ENCODE measurements around the gene SERPINH1. TPM values are rescaled to one million over a fixed set of nuclear protein-coding genes. Genes with fewer than 3 reads are reported as not detected.

The SERPINH1 gene
- total RNA-seq, 1 experiment from 2014 or later: 89.8 TPM

DNA sequence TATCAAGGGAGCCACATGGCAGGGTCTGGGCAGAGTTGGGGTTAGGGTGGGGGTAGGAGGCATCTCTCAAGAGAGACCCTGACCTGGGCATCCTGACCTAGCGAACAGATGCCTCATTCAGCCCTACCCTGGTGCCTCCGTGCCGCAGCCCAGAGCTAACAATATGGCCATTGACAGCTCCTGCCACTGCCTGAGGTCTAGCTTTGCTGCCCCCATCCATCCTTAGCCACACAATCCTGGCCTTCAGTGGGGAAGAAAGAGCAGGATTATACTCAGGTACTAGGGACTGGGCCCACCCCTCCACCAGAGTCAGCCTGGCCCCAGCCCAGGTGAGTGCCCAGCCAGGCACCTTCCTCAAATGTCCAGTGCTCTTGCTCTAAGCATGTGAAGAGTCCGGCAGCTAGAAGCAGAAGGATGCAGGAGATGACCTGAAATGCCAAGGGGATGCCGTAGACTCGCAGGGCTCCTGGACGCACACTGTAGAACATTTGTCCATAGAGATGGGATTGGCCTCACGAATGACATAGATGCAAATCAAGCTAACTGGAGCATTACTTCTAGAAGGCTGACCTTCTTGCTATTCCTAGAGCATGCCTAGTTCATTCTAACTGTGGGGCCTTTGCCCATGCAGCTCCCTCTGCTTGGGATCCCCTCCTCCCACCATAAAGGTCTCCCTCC, 13.3 kb upstream of the SERPINH1 start:
- Histone ChIP-seq H3K27me3 (ENCODE audit: control insufficient read depth, insufficient read depth, low read length) (no peaks in the 10 kb centered on the region), H3K4me1 (ENCODE audit: control insufficient read depth, insufficient read depth, low read length) (no peaks in the 10 kb centered on the region), H3K9me3 (ENCODE audit: control insufficient read depth, insufficient read depth, low read depth, low read length) (no peaks in the 10 kb centered on the region), H3K36me3 (ENCODE audit: control insufficient read depth, insufficient read depth, low read length) (no peaks in the 10 kb centered on the region), H3K27ac (ENCODE audit: low read length) (no peak overlapping the region), H3K4me3 (ENCODE audit: low read depth in 2 of 2, low read length in 2 of 2) (no peak overlapping the region)
- BruUV-seq (replicated peaks): no TSS peak
- no peak for ATAC-seq
- ChIA-PET POLR2A (no interaction called here), CTCF (interaction anchor here (0.6 to 0.9 kb wide), 2 partner anchors 11 to 220 kb away, joined by 3 to 8 read pairs; no protein-coding TSS in a partner anchor)
- TF ChIP-seq POLR2AphosphoS5 (IDR thresholded peaks at IDR 0.05; ENCODE audit: low read depth, low read length) (no peak), REST (IDR thresholded peaks at IDR 0.05; ENCODE audit: insufficient read depth in 1 of 2, low read depth in 2 of 2, low read length in 1 of 2) (no peak), TCF7L2 (IDR thresholded peaks at IDR 0.05; ENCODE audit: low read depth, low read length) (no peak), CTCF (IDR thresholded peaks at IDR 0.05) (no peak), SIN3A (IDR thresholded peaks at IDR 0.05; ENCODE audit: borderline replicate concordance, insufficient read depth, low read depth, low read length) (no peak)
- no peak for DNase-seq (ENCODE audit: low read depth, low spot score)
- in situ Hi-C loops (cut with HindIII; ENCODE audit: low pct_unique_long_range_greater_than_20kb, low sequenced_read_pairs): no loop called here
- intact Hi-C loops (cut with micrococcal nuclease; ENCODE audit: unreplicated experiment): no loop called here

DNA sequence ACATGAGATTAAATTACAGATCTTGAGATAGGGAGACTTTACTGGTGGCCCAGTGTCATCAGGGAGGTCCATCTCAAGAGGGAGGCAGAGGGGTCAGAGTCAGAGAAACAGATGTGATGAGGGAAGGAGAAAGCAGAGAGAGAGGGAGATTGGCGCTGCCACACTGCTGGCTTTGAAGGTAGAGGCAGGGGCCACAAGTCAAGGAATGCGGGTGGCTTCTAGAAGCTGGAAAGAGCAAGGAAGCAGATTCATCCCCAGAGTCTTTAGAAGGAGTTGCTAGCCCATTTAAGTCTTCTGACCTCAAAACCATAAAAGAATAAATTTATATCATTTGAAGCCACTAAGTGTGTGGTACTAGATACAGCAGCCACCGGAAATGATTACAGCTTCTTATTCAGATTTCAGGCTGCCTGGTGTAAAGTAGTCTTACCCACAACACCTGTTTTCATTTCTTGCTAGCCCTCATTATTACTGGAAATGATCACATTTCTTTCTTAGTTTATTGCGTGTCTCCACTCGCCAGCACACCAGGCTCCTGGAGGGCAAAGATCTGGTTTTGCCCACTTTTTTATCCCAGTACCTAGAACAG, 12.6 kb upstream of the SERPINH1 start:
- Histone ChIP-seq H3K27ac (ENCODE audit: low read length) (no peak overlapping the region), H3K27me3 (ENCODE audit: control insufficient read depth, insufficient read depth, low read length) (no peaks in the 10 kb centered on the region), H3K4me1 (ENCODE audit: control insufficient read depth, insufficient read depth, low read length) (no peaks in the 10 kb centered on the region), H3K36me3 (ENCODE audit: control insufficient read depth, insufficient read depth, low read length) (no peaks in the 10 kb centered on the region), H3K9me3 (ENCODE audit: control insufficient read depth, insufficient read depth, low read depth, low read length) (no peaks in the 10 kb centered on the region), H3K4me3 (ENCODE audit: low read depth in 2 of 2, low read length in 2 of 2) (no peak overlapping the region)
- BruUV-seq (replicated peaks): no TSS peak
- CTCF ChIA-PET: interaction anchor here (0.6 to 0.9 kb wide), 2 partner anchors 10 to 220 kb away, joined by 3 to 8 read pairs; no protein-coding TSS in a partner anchor
- intact Hi-C loops (cut with micrococcal nuclease; ENCODE audit: unreplicated experiment) (no loop called here), in situ Hi-C loops (cut with HindIII; ENCODE audit: low pct_unique_long_range_greater_than_20kb, low sequenced_read_pairs) (no loop called here)
- TF ChIP-seq TCF7L2 (IDR thresholded peaks at IDR 0.05; ENCODE audit: low read depth, low read length) (no peak), POLR2AphosphoS5 (IDR thresholded peaks at IDR 0.05; ENCODE audit: low read depth, low read length) (no peak), REST (IDR thresholded peaks at IDR 0.05; ENCODE audit: insufficient read depth in 1 of 2, low read depth in 2 of 2, low read length in 1 of 2) (no peak), SIN3A (IDR thresholded peaks at IDR 0.05; ENCODE audit: borderline replicate concordance, insufficient read depth, low read depth, low read length) (no peak), CTCF (IDR thresholded peaks at IDR 0.05) (no peak)
- ATAC-seq (no peak), DNase-seq (ENCODE audit: low read depth, low spot score) (no peak)
- POLR2A ChIA-PET: interaction anchor here (0.6 kb wide), 1 partner anchor 9 kb away, joined by 3 read pairs; no protein-coding TSS in a partner anchor
